Loucy (cell line): ENCODE measurements around the gene GTPBP6.

Experiments
- H2AFZ ChIP-seq: fragments of 200-600 bp; sonication (generic); 2 replicates; pipeline ENCODE4 v1.6.0; 2016; ENCODE audit warnings: antibody characterized with exemption, mild to moderate bottlenecking, low read length, moderate library complexity
- H3F3A ChIP-seq: fragments of 200-600 bp; 2 replicates; pipeline ENCODE4 v1.6.0; 2016; ENCODE audit warnings: antibody characterized with exemption, low read depth, mild to moderate bottlenecking
- H3K27me3 ChIP-seq: fragments of 200-600 bp; sonication (generic); 2 replicates; pipeline ENCODE4 v1.6.1; 2014; ENCODE audit warnings: low read length, mild to moderate bottlenecking; ENCODE audit not compliant: insufficient read depth, poor library complexity, severe bottlenecking
- H3K36me3 ChIP-seq: fragments of 200-600 bp; sonication (generic); 2 replicates; pipeline ENCODE4 v1.6.1; 2016; ENCODE audit warnings: low read length; ENCODE audit not compliant: insufficient read depth
- H3K4me1 ChIP-seq: fragments of 200-600 bp; sonication (generic); 2 replicates; pipeline ENCODE4 v1.5.1; 2014; ENCODE audit warnings: low read length, mild to moderate bottlenecking; ENCODE audit not compliant: insufficient read depth, poor library complexity, severe bottlenecking
- H3K4me2 ChIP-seq: fragments of 200-600 bp; sonication (generic); 2 replicates; pipeline ENCODE4 v1.6.0; 2014; ENCODE audit warnings: antibody characterized with exemption, low read length, low read depth, mild to moderate bottlenecking; ENCODE audit not compliant: poor library complexity, severe bottlenecking
- H3K4me3 ChIP-seq: fragments of 200-600 bp; sonication (generic); 2 replicates; pipeline ENCODE4 v1.5.1; 2014; ENCODE audit warnings: low read length, mild to moderate bottlenecking, mixed read lengths; ENCODE audit not compliant: poor library complexity, severe bottlenecking
- H3K79me2 ChIP-seq: fragments of 200-600 bp; sonication (generic); 2 replicates; pipeline ENCODE4 v1.6.1; 2014; ENCODE audit warnings: low read length; ENCODE audit not compliant: insufficient read depth
- H3K9ac ChIP-seq: fragments of 200-600 bp; sonication (generic); 2 replicates; pipeline ENCODE4 v1.6.0; 2014; ENCODE audit warnings: mild to moderate bottlenecking, low read depth, low read length, moderate library complexity; ENCODE audit not compliant: poor library complexity, severe bottlenecking
- H3K9me2 ChIP-seq: fragments of 200-600 bp; sonication (generic); replicated peaks from 2 replicates; pipeline ENCODE4 v1.6.1; 2016; ENCODE audit warnings: low read depth, low read length, mixed read lengths
- H3K9me3 ChIP-seq: fragments of 200-600 bp; sonication (generic); 2 replicates; pipeline ENCODE4 v1.6.1; 2014; ENCODE audit warnings: mild to moderate bottlenecking, antibody characterized with exemption, low read length, low read depth; ENCODE audit not compliant: insufficient read depth
- H4K20me1 ChIP-seq: fragments of 200-600 bp; sonication (generic); 2 replicates; pipeline ENCODE4 v1.6.0; 2014; ENCODE audit warnings: antibody characterized with exemption, low read length, mild to moderate bottlenecking; ENCODE audit not compliant: insufficient read depth, poor library complexity, severe bottlenecking
- EZH2phosphoT487 ChIP-seq: fragments of 200-600 bp; IDR thresholded peaks from 2 replicates; pipeline ENCODE4 v1.6.1; 2018; ENCODE audit warnings: antibody characterized with exemption, mild to moderate bottlenecking, moderate library complexity, borderline replicate concordance
- TF ChIP-seq, protein P1 (sequence below): fragments of 200-600 bp; sonication (generic); conservative IDR thresholded peaks from 2 replicates; pipeline ENCODE4 v1.5.1; 2014; ENCODE audit warnings: mild to moderate bottlenecking, antibody characterized with exemption, low read length

The GTPBP6 gene

DNA sequence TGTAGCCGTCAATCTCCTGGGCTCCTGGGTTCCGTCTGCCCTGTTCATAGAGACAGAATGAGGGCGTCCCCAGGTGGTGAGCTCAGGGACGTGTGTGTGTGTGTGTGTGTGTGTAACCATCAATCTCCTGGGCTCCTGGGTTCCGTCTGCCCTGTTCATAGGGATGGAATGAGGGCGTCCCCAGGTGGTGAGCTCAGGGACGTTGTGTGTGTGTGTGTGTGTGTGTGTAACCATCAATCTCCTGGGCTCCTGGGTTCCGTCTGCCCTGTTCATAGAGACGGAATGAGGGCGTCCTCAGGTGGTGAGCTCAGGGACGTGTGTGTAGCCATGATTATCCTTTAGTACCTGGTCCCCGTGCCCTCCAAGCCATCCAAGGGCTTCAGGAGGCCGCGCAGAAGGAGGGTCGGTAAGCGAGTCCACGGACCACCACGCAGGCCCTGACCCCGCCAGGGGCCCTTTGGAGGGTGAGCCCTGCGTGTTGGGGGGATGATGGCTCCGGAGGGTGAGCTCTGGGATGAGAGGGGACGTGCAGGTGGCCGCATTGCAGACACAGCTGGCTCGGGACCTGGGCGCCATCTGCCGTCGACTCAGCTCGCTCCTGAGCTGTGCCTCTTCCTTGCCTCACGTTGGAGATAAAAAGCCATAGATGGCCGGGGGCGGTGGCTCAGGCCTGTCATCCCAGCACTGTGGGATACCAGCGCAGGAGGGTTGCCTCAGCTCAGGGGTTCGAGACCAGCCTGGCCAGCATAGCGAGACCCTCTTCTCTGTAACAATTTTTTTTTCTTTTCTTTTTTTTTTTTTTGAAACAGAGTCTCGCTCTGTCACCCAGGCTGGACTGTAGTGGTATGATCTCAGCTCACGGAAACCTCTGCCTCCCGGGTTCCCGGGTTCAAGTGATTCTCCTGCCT is 5.4 kb upstream of the GTPBP6 start:
- Histone ChIP-seq H3K36me3 (no peaks in the 10 kb centered on the region), H3K4me2 (peak overlapping the region; percentile 35), H3K27me3 (no peaks in the 10 kb centered on the region), H3K4me1 (peaks cover 6% of the 10 kb centered on the region), H3K9me3 (no peaks in the 10 kb centered on the region), H4K20me1 (no peaks in the 10 kb centered on the region), H3K79me2 (peaks cover 8% of the 10 kb centered on the region; the same call in 1 of the 2 replicates), H3K4me3 (peak overlapping the region; percentile 14), H2AFZ (peak overlapping the region; percentile 22; the same call in 1 of the 2 replicates), H3K9me2 (no peaks in the 10 kb centered on the region), H3K9ac (no peak overlapping the region), H3F3A (no peaks in the 10 kb centered on the region)
- TF ChIP-seq, protein P1, sequence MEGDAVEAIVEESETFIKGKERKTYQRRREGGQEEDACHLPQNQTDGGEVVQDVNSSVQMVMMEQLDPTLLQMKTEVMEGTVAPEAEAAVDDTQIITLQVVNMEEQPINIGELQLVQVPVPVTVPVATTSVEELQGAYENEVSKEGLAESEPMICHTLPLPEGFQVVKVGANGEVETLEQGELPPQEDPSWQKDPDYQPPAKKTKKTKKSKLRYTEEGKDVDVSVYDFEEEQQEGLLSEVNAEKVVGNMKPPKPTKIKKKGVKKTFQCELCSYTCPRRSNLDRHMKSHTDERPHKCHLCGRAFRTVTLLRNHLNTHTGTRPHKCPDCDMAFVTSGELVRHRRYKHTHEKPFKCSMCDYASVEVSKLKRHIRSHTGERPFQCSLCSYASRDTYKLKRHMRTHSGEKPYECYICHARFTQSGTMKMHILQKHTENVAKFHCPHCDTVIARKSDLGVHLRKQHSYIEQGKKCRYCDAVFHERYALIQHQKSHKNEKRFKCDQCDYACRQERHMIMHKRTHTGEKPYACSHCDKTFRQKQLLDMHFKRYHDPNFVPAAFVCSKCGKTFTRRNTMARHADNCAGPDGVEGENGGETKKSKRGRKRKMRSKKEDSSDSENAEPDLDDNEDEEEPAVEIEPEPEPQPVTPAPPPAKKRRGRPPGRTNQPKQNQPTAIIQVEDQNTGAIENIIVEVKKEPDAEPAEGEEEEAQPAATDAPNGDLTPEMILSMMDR: peak; percentile 25; the same call in 1 of the 2 replicates
- TF ChIP-seq EZH2phosphoT487: no peak

DNA sequence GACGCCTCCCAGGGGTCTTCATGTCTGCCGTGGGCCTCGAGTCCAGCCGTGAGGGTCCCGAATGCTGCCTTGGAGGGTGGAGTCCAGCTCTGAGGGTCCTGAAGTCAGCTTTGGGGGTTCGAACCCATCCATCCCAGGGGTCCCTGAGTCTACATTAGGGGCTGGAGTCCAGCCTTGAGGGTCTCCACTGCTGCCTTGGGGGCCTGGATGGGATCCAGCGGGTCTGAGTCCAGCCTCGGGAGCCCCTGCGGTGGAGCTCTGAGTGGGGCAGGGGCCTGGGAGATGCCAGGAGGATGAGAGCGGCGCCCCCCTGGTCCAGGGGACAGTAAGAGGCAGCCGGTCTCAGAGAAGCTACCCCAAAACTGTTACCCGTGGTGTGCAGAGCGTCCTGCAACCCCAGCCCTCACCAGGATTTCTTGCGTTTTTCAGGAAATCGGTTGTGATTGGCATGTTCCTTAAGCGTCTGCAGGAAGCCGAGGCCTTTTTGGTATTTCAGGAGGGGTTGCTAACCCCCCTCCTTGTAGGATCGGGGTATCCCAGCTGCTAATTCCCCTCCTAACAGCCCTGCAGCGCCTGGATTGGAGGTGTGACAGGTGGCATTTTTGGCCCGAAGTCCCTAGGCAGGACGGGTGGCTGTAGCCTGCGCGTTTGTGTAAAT is 1.7 kb upstream of the GTPBP6 start:
- no peak overlapping the region for H2AFZ ChIP-seq
- peaks cover 6% of the 10 kb centered on the region for H3K4me1 ChIP-seq
- H3K9me3 ChIP-seq: no peaks in the 10 kb centered on the region
- peaks cover 3% of the 10 kb centered on the region for H4K20me1 ChIP-seq
- H3K9ac ChIP-seq: peak overlapping the region; percentile 94
- H3K36me3 ChIP-seq: no peaks in the 10 kb centered on the region
- H3F3A ChIP-seq: no peaks in the 10 kb centered on the region
- no peaks in the 10 kb centered on the region for H3K9me2 ChIP-seq
- peak overlapping the region; percentile 81 for H3K4me3 ChIP-seq
- TF ChIP-seq, protein P1: no peak
- no peak for TF ChIP-seq EZH2phosphoT487
- H3K4me2 ChIP-seq: peak overlapping the region; percentile 73
- peaks cover 8% of the 10 kb centered on the region; the same call in 1 of the 2 replicates for H3K79me2 ChIP-seq
- H3K27me3 ChIP-seq: no peaks in the 10 kb centered on the region

DNA sequence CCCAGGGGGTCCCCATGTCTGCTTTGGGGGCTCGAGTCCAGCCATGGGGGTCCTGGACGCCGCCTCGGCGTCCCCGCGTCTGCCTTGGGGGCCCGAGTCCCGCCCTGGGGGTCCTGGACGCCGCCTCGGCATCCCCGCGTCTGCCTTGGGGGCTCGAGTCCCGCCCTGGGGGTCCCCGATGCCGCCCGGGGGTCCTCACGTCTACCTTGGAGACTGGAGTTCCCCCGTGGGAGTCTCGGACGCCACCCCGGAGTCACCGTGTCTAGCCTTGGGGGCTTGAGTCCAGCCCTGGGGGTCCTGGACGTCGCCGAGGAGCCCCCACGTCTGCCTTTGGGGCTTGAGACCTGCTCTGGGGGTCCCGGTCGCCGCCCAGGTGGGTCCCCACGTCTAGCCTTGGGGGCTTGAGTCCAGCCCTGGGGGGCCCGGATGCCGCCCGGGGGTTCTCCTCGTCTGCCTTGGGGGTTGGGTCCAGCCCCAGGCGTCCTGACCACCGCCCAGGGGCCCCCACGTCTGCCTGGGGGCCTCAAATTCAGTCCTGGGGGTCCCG is 1.1 kb upstream of the GTPBP6 start:
- Histone ChIP-seq H3F3A (no peaks in the 10 kb centered on the region), H4K20me1 (peaks cover 3% of the 10 kb centered on the region), H3K36me3 (no peaks in the 10 kb centered on the region), H3K79me2 (peaks cover 8% of the 10 kb centered on the region; the same call in 1 of the 2 replicates), H2AFZ (peak overlapping the region; percentile 67; the same call in 1 of the 2 replicates), H3K4me3 (peak overlapping the region; percentile 81), H3K4me2 (peak overlapping the region; percentile 73), H3K4me1 (peaks cover 6% of the 10 kb centered on the region), H3K9ac (peak overlapping the region; percentile 94), H3K27me3 (no peaks in the 10 kb centered on the region), H3K9me3 (no peaks in the 10 kb centered on the region), H3K9me2 (no peaks in the 10 kb centered on the region)
- TF ChIP-seq, protein P1: no peak
- no peak for TF ChIP-seq EZH2phosphoT487
